Calu3 (cell line): ENCODE results near the gene PVR. TPM values are rescaled to one million over a fixed set of nuclear protein-coding genes. Genes with fewer than 3 reads are reported as not detected.
"Not testable (repeated sequence)": the region's sequence is repeated elsewhere in the genome, so short reads cannot be mapped to it uniquely, and the experiment has no call there.

ENCODE experiments used
- BruUV-seq: library from RNA; stranded (reverse); fragments of 400-500 nt; replicated peaks from 2 replicates; lab custom pipeline; 2021; lab: Mats Ljungman, UMichigan
- CTCF ChIA-PET: fragments of 300-600 bp; sonication (Branson Sonifier 250); formaldehyde crosslinking; loops from one replicate; lab custom pipeline; 2022; ENCODE audit warnings: antibody characterized with exemption; lab: Charles Lee
- DNase-seq: peaks from one replicate; pipeline ENCODE4 v3.0.0; 2022
- H3K27ac Mint-ChIP-seq: one replicate; pipeline ENCODE4 v1.8.0; 2022; ENCODE audit warnings: mixed read lengths; ENCODE audit not compliant: unreplicated experiment
- H3K27me3 Mint-ChIP-seq: one replicate; pipeline ENCODE4 v1.8.0; 2022; ENCODE audit warnings: mixed read lengths; ENCODE audit not compliant: unreplicated experiment
- H3K36me3 Mint-ChIP-seq: one replicate; pipeline ENCODE4 v1.8.0; 2022; ENCODE audit warnings: mild to moderate bottlenecking, moderate library complexity, mixed read lengths; ENCODE audit not compliant: insufficient read depth, unreplicated experiment
- H3K4me1 Mint-ChIP-seq: one replicate; pipeline ENCODE4 v1.8.0; 2022; ENCODE audit warnings: mild to moderate bottlenecking, low read depth, mixed read lengths; ENCODE audit not compliant: unreplicated experiment
- H3K4me3 Mint-ChIP-seq: one replicate; pipeline ENCODE4 v1.8.0; 2022; ENCODE audit warnings: mild to moderate bottlenecking, low read depth, moderate library complexity, mixed read lengths; ENCODE audit not compliant: unreplicated experiment
- H3K9me3 Mint-ChIP-seq: one replicate; pipeline ENCODE4 v1.8.0; 2022; ENCODE audit warnings: low read depth, mixed read lengths; ENCODE audit not compliant: unreplicated experiment
- intact Hi-C: fragments of 100-400 bp; cut with micrococcal nuclease; formaldehyde crosslinking; loops from one replicate; pipeline ENCODE4 v1.10.0; 2022; ENCODE audit not compliant: unreplicated experiment
- total RNA-seq: library from RNA; stranded (reverse); gene quantifications from 2 replicates; pipeline ENCODE4 v1.2.3, GENCODE V29; 2022
- TF ChIP-seq, protein P1 (sequence below): fragments of 200-600 bp; IDR thresholded peaks from one replicate; pipeline ENCODE4 v1.8.0; 2022; ENCODE audit warnings: antibody characterized with exemption; ENCODE audit not compliant: unreplicated experiment

The PVR gene
- total RNA-seq, 1 experiment from 2014 or later: 215 TPM

DNA sequence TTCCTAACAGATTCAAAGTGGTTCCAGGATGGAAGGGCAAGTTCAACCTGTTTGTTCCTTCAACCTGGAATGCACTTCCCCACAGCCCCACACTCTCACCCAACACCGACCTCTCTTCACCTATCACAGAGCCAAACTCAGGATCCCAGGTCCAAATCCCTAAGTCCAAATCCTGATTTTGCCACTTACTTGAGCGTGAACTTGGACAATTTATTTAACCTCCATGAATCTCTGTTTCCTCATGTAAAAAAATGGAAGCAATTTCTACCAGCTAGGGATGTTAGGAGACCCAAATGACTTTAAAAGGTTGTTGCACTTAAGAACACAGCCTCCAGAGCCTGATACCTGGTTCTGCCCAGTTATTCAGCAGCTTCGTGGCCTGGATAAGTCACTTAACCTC lies 35.8 kb upstream of the PVR start:
- CTCF ChIA-PET: interaction anchor here (0.6 to 1.0 kb wide), 3 partner anchors 8 to 31 kb away, joined by 3 to 4 read pairs (median 3); no protein-coding TSS in a partner anchor
- Mint-ChIP-seq H3K36me3 (peaks cover 7% of the 10 kb centered on the region), H3K9me3 (no peaks in the 10 kb centered on the region), H3K4me1 (peaks cover 46% of the 10 kb centered on the region), H3K4me3 (peak overlapping the region; percentile 20), H3K27ac (peak overlapping the region; percentile 65), H3K27me3 (no peaks in the 10 kb centered on the region)
- TF ChIP-seq, protein P1, sequence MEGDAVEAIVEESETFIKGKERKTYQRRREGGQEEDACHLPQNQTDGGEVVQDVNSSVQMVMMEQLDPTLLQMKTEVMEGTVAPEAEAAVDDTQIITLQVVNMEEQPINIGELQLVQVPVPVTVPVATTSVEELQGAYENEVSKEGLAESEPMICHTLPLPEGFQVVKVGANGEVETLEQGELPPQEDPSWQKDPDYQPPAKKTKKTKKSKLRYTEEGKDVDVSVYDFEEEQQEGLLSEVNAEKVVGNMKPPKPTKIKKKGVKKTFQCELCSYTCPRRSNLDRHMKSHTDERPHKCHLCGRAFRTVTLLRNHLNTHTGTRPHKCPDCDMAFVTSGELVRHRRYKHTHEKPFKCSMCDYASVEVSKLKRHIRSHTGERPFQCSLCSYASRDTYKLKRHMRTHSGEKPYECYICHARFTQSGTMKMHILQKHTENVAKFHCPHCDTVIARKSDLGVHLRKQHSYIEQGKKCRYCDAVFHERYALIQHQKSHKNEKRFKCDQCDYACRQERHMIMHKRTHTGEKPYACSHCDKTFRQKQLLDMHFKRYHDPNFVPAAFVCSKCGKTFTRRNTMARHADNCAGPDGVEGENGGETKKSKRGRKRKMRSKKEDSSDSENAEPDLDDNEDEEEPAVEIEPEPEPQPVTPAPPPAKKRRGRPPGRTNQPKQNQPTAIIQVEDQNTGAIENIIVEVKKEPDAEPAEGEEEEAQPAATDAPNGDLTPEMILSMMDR: no peak
- intact Hi-C loops: no loop called here
- DNase-seq: no peak
- BruUV-seq: no TSS peak

DNA sequence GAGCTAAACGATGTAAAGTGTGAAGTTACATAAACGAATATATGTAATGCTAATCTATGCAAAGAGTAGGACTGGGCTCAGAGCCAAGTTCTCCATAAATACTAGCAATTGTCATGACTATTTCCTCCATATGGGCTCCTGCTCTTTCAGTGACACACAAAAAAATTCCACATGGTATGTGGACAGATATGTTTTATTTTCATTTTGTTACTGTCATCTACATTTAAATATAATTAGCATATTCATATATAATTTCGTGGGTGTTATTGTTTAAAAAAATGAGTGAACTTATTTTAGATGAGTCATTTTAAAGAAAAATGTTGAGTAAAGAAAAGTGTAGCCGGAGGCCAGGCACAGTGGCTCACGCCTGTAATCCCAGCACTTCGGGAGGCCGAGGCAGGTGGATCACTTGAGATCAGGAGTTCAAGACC lies 35.3 kb upstream of the PVR start:
- intact Hi-C loops: no loop called here
- TF ChIP-seq, protein P1: no peak
- peaks cover 7% of the 10 kb centered on the region for H3K36me3 Mint-ChIP-seq
- no peaks in the 10 kb centered on the region for H3K27me3 Mint-ChIP-seq
- H3K4me1 Mint-ChIP-seq: peaks cover 42% of the 10 kb centered on the region
- DNase-seq: no peak
- peak overlapping the region; percentile 65 for H3K27ac Mint-ChIP-seq
- CTCF ChIA-PET: interaction anchor here (0.7 to 1.0 kb wide), 2 partner anchors 8 to 20 kb away, joined by 3 read pairs; no protein-coding TSS in a partner anchor
- H3K4me3 Mint-ChIP-seq: no peak overlapping the region
- no peaks in the 10 kb centered on the region for H3K9me3 Mint-ChIP-seq
- BruUV-seq: no TSS peak

DNA sequence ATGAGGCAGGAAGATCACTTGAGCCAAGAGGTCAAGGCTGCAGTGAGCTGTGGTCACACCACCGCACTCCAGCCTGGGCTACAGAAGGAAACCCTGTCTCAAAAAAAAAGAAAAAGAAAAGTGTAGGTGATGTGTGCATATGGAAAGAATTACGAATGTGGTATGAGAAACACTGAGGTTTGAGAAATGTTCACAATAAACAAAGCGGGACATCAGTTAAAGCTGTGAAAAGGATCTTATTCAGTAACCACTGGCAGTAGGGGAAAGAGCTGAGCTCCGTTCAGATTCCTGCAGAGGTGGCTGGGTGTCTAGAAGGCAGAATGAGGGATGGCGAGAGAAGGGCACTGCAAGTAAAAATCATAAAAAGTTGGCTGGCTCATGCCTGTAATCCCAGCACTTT lies 34.5 kb upstream of the PVR start:
- Mint-ChIP-seq H3K4me1 (peaks cover 37% of the 10 kb centered on the region), H3K36me3 (peaks cover 7% of the 10 kb centered on the region), H3K27me3 (no peaks in the 10 kb centered on the region), H3K4me3 (no peak overlapping the region), H3K27ac (no peak overlapping the region), H3K9me3 (no peaks in the 10 kb centered on the region)
- no TSS peak for BruUV-seq
- intact Hi-C loops: no loop called here
- CTCF ChIA-PET: no interaction called here
- DNase-seq: no peak
- TF ChIP-seq, protein P1: no peak

DNA sequence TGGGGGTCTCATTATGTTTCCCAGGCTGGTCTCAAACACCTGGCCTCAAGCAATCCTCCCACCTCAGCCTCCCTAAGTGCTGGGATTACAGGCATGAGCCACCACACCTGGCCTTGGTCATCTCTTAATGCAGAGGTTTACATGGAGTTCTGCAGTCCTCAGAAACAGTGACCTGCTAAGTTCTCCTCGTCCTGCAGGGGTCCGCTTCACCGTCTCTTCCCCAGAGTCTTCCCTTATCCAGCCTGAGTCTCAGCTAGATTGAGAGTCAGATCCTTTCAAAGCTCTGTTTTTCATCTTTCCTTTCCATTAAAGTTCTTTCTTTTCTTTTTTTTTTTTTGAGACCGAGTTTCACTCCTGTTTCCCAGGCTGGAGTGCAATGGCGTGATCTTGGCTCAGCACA lies 33.2 kb upstream of the PVR start:
- H3K4me1 Mint-ChIP-seq: peaks cover 37% of the 10 kb centered on the region

DNA sequence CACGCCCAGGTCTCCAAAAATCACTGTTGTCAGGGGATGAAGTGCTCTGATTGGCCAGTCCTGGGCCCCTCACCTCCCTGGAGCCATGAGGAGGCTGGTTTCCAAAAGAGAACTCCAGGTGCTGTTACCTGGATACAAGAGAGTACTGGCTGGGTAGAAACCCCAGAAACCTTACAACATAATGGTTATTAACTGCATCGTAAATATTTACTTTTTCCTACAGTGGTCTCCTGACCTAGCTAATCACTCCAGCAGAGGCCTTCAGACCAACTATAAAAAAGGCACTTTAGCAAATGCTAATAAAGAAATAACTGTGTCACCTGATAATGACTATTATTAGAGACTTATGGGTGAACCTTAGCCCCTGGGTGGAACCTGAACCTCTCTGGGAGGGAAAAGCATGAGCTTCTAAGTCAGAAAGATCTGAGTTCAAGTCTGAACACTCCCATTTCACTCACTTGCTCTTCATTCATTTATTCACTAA lies 31.9 kb upstream of the PVR start:
- no peak overlapping the region for H3K4me3 Mint-ChIP-seq
- H3K4me1 Mint-ChIP-seq: peaks cover 33% of the 10 kb centered on the region
- intact Hi-C loops: no loop called here
- no peak for DNase-seq
- no TSS peak for BruUV-seq
- peaks cover 11% of the 10 kb centered on the region for H3K36me3 Mint-ChIP-seq
- H3K27me3 Mint-ChIP-seq: no peaks in the 10 kb centered on the region
- H3K9me3 Mint-ChIP-seq: no peaks in the 10 kb centered on the region
- TF ChIP-seq, protein P1: no peak
- no peak overlapping the region for H3K27ac Mint-ChIP-seq
- CTCF ChIA-PET: interaction anchor here (1.7 to 1.8 kb wide), 2 partner anchors 20 to 43 kb away, joined by 3 to 4 read pairs; no protein-coding TSS in a partner anchor

More for the DNA sequence above, 33.2 kb upstream of the PVR start:
- DNase-seq, H3K4me3 Mint-ChIP-seq, intact Hi-C loops, H3K9me3 Mint-ChIP-seq, CTCF ChIA-PET, H3K27me3 Mint-ChIP-seq, H3K27ac Mint-ChIP-seq, BruUV-seq: not testable (repeated sequence)
- H3K36me3 Mint-ChIP-seq: peaks cover 11% of the 10 kb centered on the region
